ENCODE measurements around the gene SUGCT. TPM values are rescaled to one million over a fixed set of nuclear protein-coding genes. Genes with fewer than 3 reads are reported as not detected.
"Not testable (repeated sequence)": the region's sequence is repeated elsewhere in the genome, so short reads cannot be mapped to it uniquely, and the experiment has no call there.

The SUGCT gene
- total RNA-seq, 1 donor from 2014 or later = 8.4 TPM

GRCh38 chr7:40177071-40177470 is 42.3 kb downstream of the SUGCT start:
- intact Hi-C loops (cut with DNase I) = no loop called here
- no peak for ATAC-seq (ENCODE audit: poor library complexity)
- no peak for DNase-seq

- intact Hi-C loops (cut with DNase I) = no loop called here
- ATAC-seq (ENCODE audit: poor library complexity) (no peak), DNase-seq (no peak)
Measured at GRCh38 chr7:40182452-40182851, 47.6 kb downstream of the SUGCT start.

- intact Hi-C loops (cut with DNase I) = no loop called here
- ATAC-seq (ENCODE audit: poor library complexity) = no peak
- no peak for DNase-seq
Measured at GRCh38 chr7:40186586-40186985, 51.8 kb downstream of the SUGCT start.

- intact Hi-C loops (cut with DNase I) = no loop called here
- no peak for DNase-seq
- no peak for ATAC-seq (ENCODE audit: poor library complexity)
Measured at GRCh38 chr7:40192036-40192435, 57.2 kb downstream of the SUGCT start.

- DNase-seq (no peak), ATAC-seq (ENCODE audit: poor library complexity) (no peak)
- intact Hi-C loops (cut with DNase I) = no loop called here
Measured at GRCh38 chr7:40194745-40195144, 59.9 kb downstream of the SUGCT start.

- intact Hi-C loops (cut with DNase I) = no loop called here
- ATAC-seq (ENCODE audit: poor library complexity) (no peak), DNase-seq (no peak)
Measured at GRCh38 chr7:40197527-40197926, 62.7 kb downstream of the SUGCT start.

- peak; percentile 46 for ATAC-seq (ENCODE audit: poor library complexity)
- no peak for DNase-seq
- intact Hi-C loops (cut with DNase I) = no loop called here
Measured at GRCh38 chr7:40199076-40199802, 64.4 kb downstream of the SUGCT start.

- intact Hi-C loops (cut with DNase I) = no loop called here
- peak; percentile 82 for ATAC-seq (ENCODE audit: poor library complexity)
Measured at GRCh38 chr7:40200791-40201190, 66.0 kb downstream of the SUGCT start.

GRCh38 chr7:40202851-40203250 is 68.0 kb downstream of the SUGCT start:
- ATAC-seq (ENCODE audit: poor library complexity) = no peak
- intact Hi-C loops (cut with DNase I) = no loop called here
- DNase-seq = no peak

More at GRCh38 chr7:40200791-40201190, 66.0 kb downstream of the SUGCT start:
- no peak for DNase-seq

- DNase-seq (no peak), ATAC-seq (ENCODE audit: poor library complexity) (no peak)
- intact Hi-C loops (cut with DNase I) = no loop called here
Measured at GRCh38 chr7:40204581-40204980, 69.8 kb downstream of the SUGCT start.

- DNase-seq (no peak), ATAC-seq (ENCODE audit: poor library complexity) (no peak)
- intact Hi-C loops (cut with DNase I) = no loop called here
Measured at GRCh38 chr7:40205992-40206391, 71.2 kb downstream of the SUGCT start.

GRCh38 chr7:40211276-40212003 is 76.6 kb downstream of the SUGCT start:
- intact Hi-C loops (cut with DNase I) = no loop called here
- no peak for ATAC-seq (ENCODE audit: poor library complexity)
- DNase-seq = no peak

GRCh38 chr7:40213291-40213690 is 78.5 kb downstream of the SUGCT start:
- DNase-seq = no peak
- no peak for ATAC-seq (ENCODE audit: poor library complexity)
- intact Hi-C loops (cut with DNase I) = no loop called here

- no peak for ATAC-seq (ENCODE audit: poor library complexity)
- intact Hi-C loops (cut with DNase I) = no loop called here
Measured at GRCh38 chr7:40213856-40214255, 79.1 kb downstream of the SUGCT start.

GRCh38 chr7:40218612-40219011 is 83.8 kb downstream of the SUGCT start:
- ATAC-seq (ENCODE audit: poor library complexity); intact Hi-C loops (cut with DNase I): not testable (repeated sequence)

More at GRCh38 chr7:40213856-40214255, 79.1 kb downstream of the SUGCT start:
- no peak for DNase-seq

GRCh38 chr7:40219917-40220316 is 85.1 kb downstream of the SUGCT start:
- DNase-seq (no peak), ATAC-seq (ENCODE audit: poor library complexity) (no peak)
- intact Hi-C loops (cut with DNase I) = no loop called here

More at GRCh38 chr7:40218612-40219011, 83.8 kb downstream of the SUGCT start:
- not testable (repeated sequence) for DNase-seq

GRCh38 chr7:40220421-40220911 is 85.7 kb downstream of the SUGCT start:
- ATAC-seq (ENCODE audit: poor library complexity) (no peak), DNase-seq (no peak)
- intact Hi-C loops (cut with DNase I) = no loop called here

GRCh38 chr7:40221836-40222235 is 87.0 kb downstream of the SUGCT start:
- DNase-seq = no peak
- no peak for ATAC-seq (ENCODE audit: poor library complexity)
- intact Hi-C loops (cut with DNase I) = no loop called here

GRCh38 chr7:40223451-40224127 is 88.8 kb downstream of the SUGCT start:
- DNase-seq (no peak), ATAC-seq (ENCODE audit: poor library complexity) (no peak)
- intact Hi-C loops (cut with DNase I) = no loop called here
